Measurements from ENCODE around the gene NKD1. TPM values are rescaled to one million over a fixed set of nuclear protein-coding genes. Genes with fewer than 3 reads are reported as not detected.

NKD1 gene
- polyA plus RNA-seq, 2 donors: 1.1 to 2.0 TPM

DNA sequence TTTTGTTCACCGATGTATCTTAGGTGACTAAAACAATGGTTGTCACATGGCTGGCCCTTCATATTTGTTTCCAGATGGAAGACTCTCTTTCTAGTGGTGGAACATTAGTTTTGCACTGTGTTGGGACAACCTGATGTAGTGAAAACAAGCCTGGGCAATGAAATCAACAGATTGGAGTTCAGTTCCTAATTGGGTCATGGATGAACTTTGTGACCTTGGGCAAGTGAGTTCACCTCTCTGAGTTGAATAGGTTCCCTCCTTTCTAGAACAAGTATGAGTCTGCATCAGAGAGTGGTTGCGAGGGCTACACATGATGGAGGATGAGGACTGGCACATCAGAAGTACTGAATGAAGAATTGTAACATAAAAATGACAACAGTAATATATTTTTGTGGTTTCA, 2.1 kb upstream of the NKD1 start:
- no peak overlapping the region for H3K4me3 ChIP-seq (ENCODE audit: low read depth in 1 of 2, low read length in 2 of 2)

GRCh38 chr16:50547340-50548124, 664 bp upstream of the NKD1 start:
- no peaks in the 10 kb centered on the region for H3K9me3 ChIP-seq (ENCODE audit: control insufficient read depth in 2 of 2, insufficient read depth in 1 of 2, low read depth in 1 of 2, low read length in 1 of 2)
- H3K27me3 ChIP-seq (ENCODE audit: control insufficient read depth in 1 of 2, insufficient read depth in 2 of 2, low read length in 2 of 2): no peaks in the 10 kb centered on the region
- H3K4me1 ChIP-seq (ENCODE audit: control insufficient read depth in 2 of 2, insufficient read depth in 2 of 2, low read length in 1 of 2): peaks cover 0 to 5% of the 10 kb centered on the region in 2 donors
- no peaks in the 10 kb centered on the region for H3K36me3 ChIP-seq (ENCODE audit: control insufficient read depth in 2 of 2, insufficient read depth in 2 of 2, low read length in 1 of 2)
- WGBS, 2 donors: 2% methylated on average over 45 to 50 of the region's 50 CpGs
- H3K4me3 ChIP-seq (ENCODE audit: low read depth in 1 of 2, low read length in 2 of 2): peak overlapping the region; percentile 61 to 64
- no peak overlapping the region for H3K27ac ChIP-seq (ENCODE audit: low read depth in 2 of 2, low read length in 1 of 2)

More for the DNA sequence above, 2.1 kb upstream of the NKD1 start:
- Histone ChIP-seq H3K27ac (ENCODE audit: low read depth in 2 of 2, low read length in 1 of 2) (no peak overlapping the region), H3K9me3 (ENCODE audit: control insufficient read depth in 2 of 2, insufficient read depth in 1 of 2, low read depth in 1 of 2, low read length in 1 of 2) (no peaks in the 10 kb centered on the region), H3K4me1 (ENCODE audit: control insufficient read depth in 2 of 2, insufficient read depth in 2 of 2, low read length in 1 of 2) (peaks cover 0 to 5% of the 10 kb centered on the region in 2 donors), H3K27me3 (ENCODE audit: control insufficient read depth in 1 of 2, insufficient read depth in 2 of 2, low read length in 2 of 2) (no peaks in the 10 kb centered on the region), H3K36me3 (ENCODE audit: control insufficient read depth in 2 of 2, insufficient read depth in 2 of 2, low read length in 1 of 2) (no peaks in the 10 kb centered on the region)
- WGBS, 2 donors: 91 to 92% methylated on average over 2 of the region's 2 CpGs

- Histone ChIP-seq H3K27me3 (ENCODE audit: control insufficient read depth in 1 of 2, insufficient read depth in 2 of 2, low read length in 2 of 2) (no peaks in the 10 kb centered on the region), H3K4me1 (ENCODE audit: control insufficient read depth in 2 of 2, insufficient read depth in 2 of 2, low read length in 1 of 2) (peaks cover 0 to 5% of the 10 kb centered on the region in 2 donors), H3K4me3 (ENCODE audit: low read depth in 1 of 2, low read length in 2 of 2) (peak overlapping the region; percentile 64 to 66), H3K9me3 (ENCODE audit: control insufficient read depth in 2 of 2, insufficient read depth in 1 of 2, low read depth in 1 of 2, low read length in 1 of 2) (no peaks in the 10 kb centered on the region), H3K36me3 (ENCODE audit: control insufficient read depth in 2 of 2, insufficient read depth in 2 of 2, low read length in 1 of 2) (no peaks in the 10 kb centered on the region), H3K27ac (ENCODE audit: low read depth in 2 of 2, low read length in 1 of 2) (peak overlapping the region; percentile 47 to 58)
- WGBS, 2 donors: 10 to 18% methylated on average over 41 to 46 of the region's 46 CpGs
These were observed 839 bp downstream of the NKD1 start for GRCh38 chr16:50548909-50549560.

- Histone ChIP-seq H3K4me1 (ENCODE audit: control insufficient read depth in 2 of 2, insufficient read depth in 2 of 2, low read length in 1 of 2) (peaks cover 0 to 5% of the 10 kb centered on the region in 2 donors), H3K4me3 (ENCODE audit: low read depth in 1 of 2, low read length in 2 of 2) (peak overlapping the region; percentile 64 to 66), H3K27me3 (ENCODE audit: control insufficient read depth in 1 of 2, insufficient read depth in 2 of 2, low read length in 2 of 2) (no peaks in the 10 kb centered on the region), H3K9me3 (ENCODE audit: control insufficient read depth in 2 of 2, insufficient read depth in 1 of 2, low read depth in 1 of 2, low read length in 1 of 2) (no peaks in the 10 kb centered on the region), H3K36me3 (ENCODE audit: control insufficient read depth in 2 of 2, insufficient read depth in 2 of 2, low read length in 1 of 2) (no peaks in the 10 kb centered on the region), H3K27ac (ENCODE audit: low read depth in 2 of 2, low read length in 1 of 2) (peak overlapping the region; percentile 47 to 58)
- WGBS, 2 donors: 44 to 65% methylated on average over 7 of the region's 7 CpGs
These were observed 1.3 kb downstream of the NKD1 start for GRCh38 chr16:50549561-50549915.

- no peaks in the 10 kb centered on the region for H3K36me3 ChIP-seq (ENCODE audit: control insufficient read depth in 2 of 2, insufficient read depth in 2 of 2, low read length in 1 of 2)
- peak overlapping the region; percentile 18 to 58 for H3K27ac ChIP-seq (ENCODE audit: low read depth in 2 of 2, low read length in 1 of 2)
- H3K4me3 ChIP-seq (ENCODE audit: low read depth in 1 of 2, low read length in 2 of 2): peak overlapping the region in 1 of 2 donors; percentile 66
- WGBS, 2 donors: 57 to 60% methylated on average over 8 of the region's 8 CpGs
- H3K4me1 ChIP-seq (ENCODE audit: control insufficient read depth in 2 of 2, insufficient read depth in 2 of 2, low read length in 1 of 2): peaks cover 0 to 8% of the 10 kb centered on the region in 2 donors
- H3K9me3 ChIP-seq (ENCODE audit: control insufficient read depth in 2 of 2, insufficient read depth in 1 of 2, low read depth in 1 of 2, low read length in 1 of 2): no peaks in the 10 kb centered on the region
- H3K27me3 ChIP-seq (ENCODE audit: control insufficient read depth in 1 of 2, insufficient read depth in 2 of 2, low read length in 2 of 2): no peaks in the 10 kb centered on the region
These were observed 1.8 kb downstream of the NKD1 start for GRCh38 chr16:50550035-50550434.

DNA sequence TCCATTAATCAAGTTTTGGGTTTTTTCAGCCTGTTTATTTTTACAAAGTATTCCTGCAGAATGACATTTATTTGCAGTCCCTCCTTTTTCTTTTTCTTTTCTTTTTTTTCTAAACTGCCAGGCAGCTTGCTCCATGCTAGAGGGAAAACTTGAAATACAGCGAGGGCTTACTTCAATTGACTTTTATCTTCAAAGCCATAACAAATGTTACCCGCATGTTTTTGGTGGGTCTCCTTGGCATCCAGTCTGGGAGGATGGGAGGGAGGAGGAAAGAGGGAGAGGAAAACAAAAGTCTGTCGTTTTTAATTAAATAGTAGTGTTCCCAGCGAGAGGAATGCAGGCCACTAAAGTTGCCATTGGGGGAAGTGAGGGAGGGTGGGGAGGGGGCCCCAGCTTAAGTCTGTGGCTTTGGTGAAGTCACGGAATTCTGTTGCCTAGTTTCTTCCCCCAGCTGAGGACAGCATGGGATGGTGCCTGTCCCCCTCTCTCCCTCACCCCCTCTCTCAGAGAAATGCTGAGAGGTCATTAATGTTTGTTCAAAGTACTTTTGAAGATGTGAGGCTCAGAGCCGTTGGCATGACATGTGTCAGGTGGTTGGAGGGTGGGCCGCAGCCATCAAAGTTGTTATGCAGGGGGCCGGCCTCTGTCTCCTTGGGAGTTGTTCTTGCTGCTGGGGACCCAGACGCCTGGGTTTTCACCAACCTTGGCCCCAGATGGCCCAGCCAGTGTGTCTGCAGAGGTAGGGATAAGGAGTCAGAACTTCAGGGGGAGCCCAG, 2.9 kb downstream of the NKD1 start:
- H3K27ac ChIP-seq (ENCODE audit: low read depth in 2 of 2, low read length in 1 of 2): peak overlapping the region; percentile 36 to 38
- WGBS, 2 donors: 61 to 62% methylated on average over 9 of the region's 9 CpGs
- H3K27me3 ChIP-seq (ENCODE audit: control insufficient read depth in 1 of 2, insufficient read depth in 2 of 2, low read length in 2 of 2): no peaks in the 10 kb centered on the region
- no peaks in the 10 kb centered on the region for H3K36me3 ChIP-seq (ENCODE audit: control insufficient read depth in 2 of 2, insufficient read depth in 2 of 2, low read length in 1 of 2)
- no peaks in the 10 kb centered on the region for H3K9me3 ChIP-seq (ENCODE audit: control insufficient read depth in 2 of 2, insufficient read depth in 1 of 2, low read depth in 1 of 2, low read length in 1 of 2)
- no peak overlapping the region for H3K4me3 ChIP-seq (ENCODE audit: low read depth in 1 of 2, low read length in 2 of 2)
- peaks cover 0 to 13% of the 10 kb centered on the region in 2 donors for H3K4me1 ChIP-seq (ENCODE audit: control insufficient read depth in 2 of 2, insufficient read depth in 2 of 2, low read length in 1 of 2)

DNA sequence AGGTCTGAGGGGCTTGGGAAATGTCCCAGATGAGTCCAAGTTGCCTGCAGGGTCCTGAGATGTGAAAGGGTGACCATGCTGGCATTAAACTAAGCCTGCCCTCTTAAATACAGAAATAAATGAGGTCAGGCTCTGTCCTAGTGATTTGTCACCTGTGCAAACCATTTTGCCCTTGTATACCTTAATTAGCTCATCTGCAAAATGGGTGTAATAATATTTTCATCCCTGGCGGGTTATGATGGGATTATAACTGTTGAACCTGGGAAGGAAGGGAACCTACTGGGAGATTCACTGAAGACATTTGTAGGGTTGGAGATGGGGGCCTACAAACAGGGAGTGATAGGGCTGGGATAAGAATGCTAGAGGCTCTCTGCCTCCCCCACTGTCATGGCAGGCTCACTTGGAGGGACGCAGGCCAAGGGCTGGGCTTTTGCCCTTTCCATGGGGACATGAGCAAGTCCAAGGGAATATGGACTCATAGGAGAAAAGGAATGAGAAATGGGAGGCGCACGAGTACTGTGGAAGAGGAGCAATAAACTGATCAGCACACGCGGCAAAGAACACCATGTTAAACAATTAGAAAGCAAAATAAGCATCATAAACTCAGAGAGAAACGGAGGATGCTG, 4.4 kb downstream of the NKD1 start:
- WGBS, 2 donors: 88 to 93% methylated on average over 7 of the region's 7 CpGs
- Histone ChIP-seq H3K9me3 (ENCODE audit: control insufficient read depth in 2 of 2, insufficient read depth in 1 of 2, low read depth in 1 of 2, low read length in 1 of 2) (no peaks in the 10 kb centered on the region), H3K4me1 (ENCODE audit: control insufficient read depth in 2 of 2, insufficient read depth in 2 of 2, low read length in 1 of 2) (peaks cover 0 to 13% of the 10 kb centered on the region in 2 donors), H3K27ac (ENCODE audit: low read depth in 2 of 2, low read length in 1 of 2) (no peak overlapping the region), H3K36me3 (ENCODE audit: control insufficient read depth in 2 of 2, insufficient read depth in 2 of 2, low read length in 1 of 2) (no peaks in the 10 kb centered on the region), H3K4me3 (ENCODE audit: low read depth in 1 of 2, low read length in 2 of 2) (no peak overlapping the region), H3K27me3 (ENCODE audit: control insufficient read depth in 1 of 2, insufficient read depth in 2 of 2, low read length in 2 of 2) (no peaks in the 10 kb centered on the region)

GRCh38 chr16:50553182-50553710, 5.0 kb downstream of the NKD1 start:
- Histone ChIP-seq H3K27me3 (ENCODE audit: control insufficient read depth in 1 of 2, insufficient read depth in 2 of 2, low read length in 2 of 2) (no peaks in the 10 kb centered on the region), H3K9me3 (ENCODE audit: control insufficient read depth in 2 of 2, insufficient read depth in 1 of 2, low read depth in 1 of 2, low read length in 1 of 2) (no peaks in the 10 kb centered on the region), H3K4me3 (ENCODE audit: low read depth in 1 of 2, low read length in 2 of 2) (no peak overlapping the region), H3K36me3 (ENCODE audit: control insufficient read depth in 2 of 2, insufficient read depth in 2 of 2, low read length in 1 of 2) (no peaks in the 10 kb centered on the region), H3K4me1 (ENCODE audit: control insufficient read depth in 2 of 2, insufficient read depth in 2 of 2, low read length in 1 of 2) (peaks cover 0 to 13% of the 10 kb centered on the region in 2 donors), H3K27ac (ENCODE audit: low read depth in 2 of 2, low read length in 1 of 2) (no peak overlapping the region)
- 54 to 70% methylated on average over 7 of the region's 7 CpGs for WGBS, 2 donors
